ENCODE results near the gene FMOD. TPM values are rescaled to one million over a fixed set of nuclear protein-coding genes. Genes with fewer than 3 reads are reported as not detected.
A peak's percentile ranks its signal among the peaks of the same experiment; 100 is the strongest.

The FMOD gene
- total RNA-seq, 1 donor from 2014 or later = 1.4 TPM

DNA sequence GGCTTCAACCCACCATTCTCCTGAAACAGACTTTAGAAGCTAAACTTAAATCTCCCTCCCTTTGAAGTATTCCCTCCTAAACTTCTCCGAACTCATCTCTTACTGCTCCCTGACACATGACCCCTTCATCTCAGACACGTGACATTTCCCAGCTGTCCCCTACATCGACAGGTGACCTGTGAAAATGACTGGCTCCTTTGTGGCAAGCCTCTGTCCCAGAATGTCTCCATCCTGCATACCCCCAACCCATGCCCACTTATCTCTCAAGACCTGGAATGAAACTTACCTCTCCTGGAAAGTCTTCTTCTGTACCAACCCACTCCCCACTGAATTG is 4.2 kb downstream of the FMOD start:
- peaks cover 13% of the 10 kb centered on the region for H3K4me1 Mint-ChIP-seq
- no peak overlapping the region for H3K27ac Mint-ChIP-seq

GRCh38 chr1:203346060-203346768 is 4.7 kb downstream of the FMOD start:
- Mint-ChIP-seq H3K4me1 (peaks cover 14% of the 10 kb centered on the region), H3K27me3 (peaks cover 30% of the 10 kb centered on the region), H3K4me3 (no peak overlapping the region), H3K9me3 (no peaks in the 10 kb centered on the region), H3K27ac (no peak overlapping the region), H3K36me3 (ENCODE audit: low read depth) (no peaks in the 10 kb centered on the region)
- no peak for DNase-seq
- intact Hi-C loops (cut with micrococcal nuclease) = loop anchor here (10.0 kb wide), 1 partner anchor 359 kb away; no protein-coding TSS in a partner anchor

More for the DNA sequence above, 4.2 kb downstream of the FMOD start:
- intact Hi-C loops (cut with micrococcal nuclease) = loop anchor here (10.0 kb wide), 1 partner anchor 358 kb away; no protein-coding TSS in a partner anchor
- DNase-seq = no peak
- Mint-ChIP-seq H3K27me3 (peaks cover 28% of the 10 kb centered on the region), H3K9me3 (no peaks in the 10 kb centered on the region), H3K36me3 (ENCODE audit: low read depth) (no peaks in the 10 kb centered on the region), H3K4me3 (no peak overlapping the region)

DNA sequence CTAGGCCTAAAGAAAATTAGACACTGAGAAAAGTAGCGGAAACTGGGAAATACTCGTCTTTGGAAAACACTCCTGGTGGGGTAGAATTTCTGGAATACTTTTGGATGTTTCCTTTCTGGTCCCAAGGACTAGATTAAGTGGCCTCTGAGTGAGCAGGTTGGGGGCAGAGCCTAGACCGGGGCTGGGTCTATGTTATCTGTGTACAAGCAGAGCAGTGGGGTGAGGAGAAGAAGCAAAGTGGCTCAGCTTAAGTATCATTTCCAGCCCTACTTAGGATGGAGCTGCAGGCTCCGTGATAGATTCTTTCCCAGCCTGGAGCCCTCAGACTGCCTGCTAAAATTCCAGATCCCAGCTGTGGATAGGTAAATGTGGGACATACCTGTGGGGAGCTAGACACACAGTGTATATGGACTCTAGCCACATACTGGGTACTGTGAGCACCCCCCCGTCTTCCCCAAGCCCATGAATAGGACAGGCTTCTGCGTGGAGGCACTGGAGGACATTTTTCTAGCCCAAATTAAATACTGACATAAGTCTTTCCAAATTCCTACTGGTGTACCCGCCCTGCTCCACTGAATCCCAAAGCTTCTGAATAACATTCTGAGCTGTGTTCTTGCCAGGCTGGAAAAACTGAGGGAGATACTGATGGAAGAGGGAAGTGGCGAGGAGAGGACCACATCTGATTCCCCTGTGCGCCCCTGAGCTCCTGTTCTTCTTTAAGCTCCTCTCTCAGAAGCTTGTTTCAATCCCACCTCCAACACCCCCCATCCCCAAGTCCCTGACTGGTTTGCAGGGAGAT is 6.8 kb downstream of the FMOD start:
- intact Hi-C loops (cut with micrococcal nuclease) = loop anchor here (10.0 kb wide), 1 partner anchor 361 kb away; no protein-coding TSS in a partner anchor
- no peak overlapping the region for H3K4me3 Mint-ChIP-seq
- no peak for DNase-seq
- no peak overlapping the region for H3K27ac Mint-ChIP-seq
- H3K9me3 Mint-ChIP-seq = no peaks in the 10 kb centered on the region
- no peaks in the 10 kb centered on the region for H3K36me3 Mint-ChIP-seq (ENCODE audit: low read depth)
- peaks cover 16% of the 10 kb centered on the region for H3K4me1 Mint-ChIP-seq
- peaks cover 38% of the 10 kb centered on the region for H3K27me3 Mint-ChIP-seq

GRCh38 chr1:203342192-203342940 is 8.6 kb downstream of the FMOD start:
- Mint-ChIP-seq H3K36me3 (ENCODE audit: low read depth) (no peaks in the 10 kb centered on the region), H3K9me3 (no peaks in the 10 kb centered on the region), H3K4me3 (no peak overlapping the region), H3K27ac (peak overlapping the region; percentile 21), H3K4me1 (peaks cover 16% of the 10 kb centered on the region), H3K27me3 (peaks cover 38% of the 10 kb centered on the region)
- DNase-seq = peak; percentile 85
- intact Hi-C loops (cut with micrococcal nuclease) = loop anchor here (10.0 kb wide), 1 partner anchor 362 kb away; no protein-coding TSS in a partner anchor

- Mint-ChIP-seq H3K27me3 (peaks cover 38% of the 10 kb centered on the region), H3K4me3 (no peak overlapping the region), H3K27ac (no peak overlapping the region), H3K4me1 (peaks cover 24% of the 10 kb centered on the region), H3K9me3 (no peaks in the 10 kb centered on the region), H3K36me3 (ENCODE audit: low read depth) (no peaks in the 10 kb centered on the region)
- DNase-seq = peak; percentile 89
- intact Hi-C loops (cut with micrococcal nuclease) = loop anchor here (1.0 to 10.0 kb wide), 2 partner anchors 147 to 365 kb away; no protein-coding TSS in a partner anchor
These were observed 10.7 kb downstream of the FMOD start for GRCh38 chr1:203340112-203340790.

- no peaks in the 10 kb centered on the region for H3K36me3 Mint-ChIP-seq (ENCODE audit: low read depth)
These were observed 12.4 kb downstream of the FMOD start for GRCh38 chr1:203338335-203339036.

DNA sequence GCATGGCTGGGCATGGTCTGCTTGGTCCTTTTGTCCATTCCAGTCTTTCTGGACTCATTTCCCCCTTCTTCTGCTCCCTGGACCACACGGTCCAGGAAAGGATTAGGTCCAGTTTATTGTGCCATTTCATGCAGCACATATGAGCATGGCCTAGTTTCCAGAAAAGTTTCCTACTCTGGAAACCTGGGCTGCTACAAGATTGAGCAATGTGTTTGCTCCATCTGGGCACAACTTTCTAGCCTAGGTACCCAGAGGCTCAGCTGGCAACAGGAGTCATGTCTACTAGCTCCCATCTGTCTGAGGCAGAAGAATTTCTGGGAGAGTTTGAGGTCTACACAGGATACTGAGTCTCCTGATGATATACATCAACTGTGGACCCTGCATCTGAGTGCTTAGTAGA is 14.8 kb downstream of the FMOD start:
- H3K4me3 Mint-ChIP-seq = no peak overlapping the region
- intact Hi-C loops (cut with micrococcal nuclease) = no loop called here
- H3K4me1 Mint-ChIP-seq = peaks cover 15% of the 10 kb centered on the region
- no peaks in the 10 kb centered on the region for H3K36me3 Mint-ChIP-seq (ENCODE audit: low read depth)
- no peak overlapping the region for H3K27ac Mint-ChIP-seq
- no peak for DNase-seq
- peaks cover 14% of the 10 kb centered on the region for H3K27me3 Mint-ChIP-seq
- no peaks in the 10 kb centered on the region for H3K9me3 Mint-ChIP-seq

More at GRCh38 chr1:203338335-203339036, 12.4 kb downstream of the FMOD start:
- peak; percentile 87 for DNase-seq
- no peaks in the 10 kb centered on the region for H3K9me3 Mint-ChIP-seq
- intact Hi-C loops (cut with micrococcal nuclease) = loop anchor here (1.0 kb wide), 4 partner anchors 11 to 71 kb away; partner anchors contain the start of gene BTG2
- no peak overlapping the region for H3K4me3 Mint-ChIP-seq
- H3K27me3 Mint-ChIP-seq = peaks cover 30% of the 10 kb centered on the region
- H3K4me1 Mint-ChIP-seq = peaks cover 24% of the 10 kb centered on the region
- no peak overlapping the region for H3K27ac Mint-ChIP-seq

DNA sequence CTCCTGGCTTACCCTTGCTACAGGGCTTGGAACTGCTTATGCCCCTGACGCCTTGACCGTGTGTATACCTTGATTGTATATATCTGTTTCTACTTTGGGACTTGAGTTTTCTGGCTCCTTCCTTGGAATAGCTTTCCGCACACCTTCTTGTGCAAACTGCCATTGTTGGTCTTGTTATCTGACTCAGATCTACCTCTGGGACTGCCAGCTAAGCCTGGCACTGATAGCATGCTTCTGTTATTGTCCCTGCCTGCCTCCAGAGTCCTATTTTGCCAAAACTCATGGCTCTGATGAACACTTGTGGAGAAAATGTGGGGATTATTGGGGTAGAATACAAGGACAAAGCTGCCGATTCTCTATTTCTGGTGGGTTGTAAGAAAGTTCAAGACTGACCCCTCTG is 15.4 kb downstream of the FMOD start:
- peaks cover 15% of the 10 kb centered on the region for H3K4me1 Mint-ChIP-seq
- H3K36me3 Mint-ChIP-seq (ENCODE audit: low read depth) = no peaks in the 10 kb centered on the region
- H3K9me3 Mint-ChIP-seq = no peaks in the 10 kb centered on the region
- H3K27me3 Mint-ChIP-seq = peaks cover 11% of the 10 kb centered on the region
- DNase-seq = no peak
- intact Hi-C loops (cut with micrococcal nuclease) = no loop called here
- no peak overlapping the region for H3K4me3 Mint-ChIP-seq
- H3K27ac Mint-ChIP-seq = no peak overlapping the region

DNA sequence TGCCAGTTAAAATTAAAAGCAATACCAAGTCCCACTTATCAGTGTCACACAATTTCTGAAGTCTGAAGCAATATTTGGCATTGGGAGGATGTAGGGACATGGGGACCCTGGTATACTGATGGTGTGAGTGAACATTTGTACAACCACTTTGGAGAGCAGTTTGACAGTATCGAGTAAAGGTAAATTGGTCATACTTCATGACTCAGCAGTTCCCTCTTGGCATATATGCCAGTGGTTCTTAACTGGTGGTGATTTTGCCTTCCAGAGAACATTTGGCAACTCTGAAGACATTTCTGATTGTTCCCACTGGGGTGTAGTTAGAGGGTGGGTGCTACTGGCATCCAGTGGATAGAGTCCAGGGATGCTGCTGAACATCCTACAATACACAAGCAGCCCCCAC is 19.7 kb downstream of the FMOD start:
- H3K36me3 Mint-ChIP-seq (ENCODE audit: low read depth) = no peaks in the 10 kb centered on the region
- no peak overlapping the region for H3K4me3 Mint-ChIP-seq
- H3K9me3 Mint-ChIP-seq = no peaks in the 10 kb centered on the region
- DNase-seq = no peak
- no peak overlapping the region for H3K27ac Mint-ChIP-seq
- peaks cover 30% of the 10 kb centered on the region for H3K4me1 Mint-ChIP-seq
- intact Hi-C loops (cut with micrococcal nuclease) = no loop called here
- peaks cover 3% of the 10 kb centered on the region for H3K27me3 Mint-ChIP-seq

- DNase-seq = peak; percentile 57
- Mint-ChIP-seq H3K27me3 (peaks cover 3% of the 10 kb centered on the region), H3K4me3 (no peak overlapping the region), H3K4me1 (peaks cover 45% of the 10 kb centered on the region), H3K27ac (peak overlapping the region; percentile 59), H3K36me3 (ENCODE audit: low read depth) (no peaks in the 10 kb centered on the region), H3K9me3 (no peaks in the 10 kb centered on the region)
- intact Hi-C loops (cut with micrococcal nuclease) = loop anchor here (10.0 kb wide), 2 partner anchors 296 to 984 kb away; partner anchors contain the start of genes ATP2B4, PPP1R12B and UBE2T
These were observed 22.2 kb downstream of the FMOD start for GRCh38 chr1:203328714-203329122.

GRCh38 chr1:203327684-203328457 is 23.1 kb downstream of the FMOD start:
- Mint-ChIP-seq H3K4me3 (peak overlapping the region; percentile 83), H3K9me3 (no peaks in the 10 kb centered on the region), H3K27ac (peak overlapping the region; percentile 94), H3K27me3 (peaks cover 3% of the 10 kb centered on the region), H3K36me3 (ENCODE audit: low read depth) (no peaks in the 10 kb centered on the region), H3K4me1 (peaks cover 53% of the 10 kb centered on the region)
- intact Hi-C loops (cut with micrococcal nuclease) = loop anchor here (1.0 to 10.0 kb wide), 6 partner anchors 10 to 983 kb away; partner anchors contain the start of genes ATP2B4, BTG2, PPP1R12B and UBE2T
- peak; percentile 92 for DNase-seq
